ENCODE results near the gene LYZL1. TPM values are rescaled to one million over a fixed set of nuclear protein-coding genes. Genes with fewer than 3 reads are reported as not detected.
"Not testable (repeated sequence)": the region's sequence is repeated elsewhere in the genome, so short reads cannot be mapped to it uniquely, and the experiment has no call there.

The LYZL1 gene
- not detected for total RNA-seq
- total RNA-seq = 0 reads per million in 2 donors

GRCh38 chr10:29288906-29289305 lies at the start of gene LYZL1:
TSS of gene LYZL1 (plus strand) at chr10:29289070. CDS start at chr10:29291868, 2,798 bp downstream.
- not testable (repeated sequence) for H3K36me3 Mint-ChIP-seq (ENCODE audit: low read depth); H3K27ac Mint-ChIP-seq; H3K4me1 Mint-ChIP-seq; ATAC-seq; H3K9me3 ChIP-seq (ENCODE audit: control insufficient read depth, low read length, poor library complexity, severe bottlenecking); DNase-seq; H3K4me3 Mint-ChIP-seq
- H3K27me3 Mint-ChIP-seq = peaks cover 62% of the 10 kb centered on the region

DNA sequence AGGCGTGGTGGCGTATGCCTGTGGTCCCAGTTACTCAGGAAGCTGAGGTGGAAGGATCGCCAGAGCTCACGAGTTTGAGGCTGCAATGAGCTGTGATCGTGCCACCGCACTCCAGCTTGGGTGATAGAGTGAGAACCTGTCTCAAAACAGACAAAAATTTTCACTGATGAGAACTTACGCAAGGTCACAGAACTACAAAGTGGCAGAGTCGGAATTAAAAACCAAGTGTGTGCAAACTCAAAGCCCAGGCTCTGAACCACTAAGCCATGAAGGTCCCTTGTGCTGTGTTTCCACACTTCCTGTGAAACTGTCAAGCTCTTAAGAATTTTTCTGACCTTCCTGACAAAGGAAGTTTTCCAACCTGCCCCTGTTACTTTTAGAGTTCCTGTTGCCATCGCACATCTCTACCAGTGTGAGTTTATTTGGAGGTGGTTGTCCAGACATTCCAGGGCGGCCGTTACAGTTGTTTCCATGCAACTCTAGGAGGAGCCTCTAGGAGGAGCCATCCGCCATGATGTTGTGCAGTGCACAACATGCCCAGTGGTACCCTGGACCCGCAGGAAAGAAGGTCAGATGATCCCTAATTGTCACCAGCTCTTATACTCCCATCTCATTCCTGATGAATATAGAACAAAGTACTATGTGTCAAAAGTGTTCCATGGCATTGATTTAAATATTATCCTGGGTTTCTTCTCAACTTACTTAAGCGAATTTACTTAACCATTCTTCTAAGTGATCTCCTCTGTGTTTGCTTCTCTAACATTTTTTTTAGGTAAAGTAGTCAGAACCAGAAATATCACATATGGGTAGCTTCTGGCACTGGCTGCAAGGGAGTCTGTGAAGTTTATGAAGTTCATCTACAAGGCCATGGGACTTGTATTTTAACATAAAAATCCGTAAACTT lies 49.0 kb upstream of the LYZL1 start:
- no peaks in the 10 kb centered on the region for H3K36me3 Mint-ChIP-seq (ENCODE audit: low read depth)
- no peak for ATAC-seq
- peaks cover 29% of the 10 kb centered on the region for H3K27me3 Mint-ChIP-seq
- H3K4me1 Mint-ChIP-seq = no peaks in the 10 kb centered on the region
- H3K4me3 Mint-ChIP-seq = no peak overlapping the region
- no peak for DNase-seq
- no peak overlapping the region for H3K27ac Mint-ChIP-seq
- H3K9me3 ChIP-seq (ENCODE audit: control insufficient read depth, low read length, poor library complexity, severe bottlenecking) = no peaks in the 10 kb centered on the region

DNA sequence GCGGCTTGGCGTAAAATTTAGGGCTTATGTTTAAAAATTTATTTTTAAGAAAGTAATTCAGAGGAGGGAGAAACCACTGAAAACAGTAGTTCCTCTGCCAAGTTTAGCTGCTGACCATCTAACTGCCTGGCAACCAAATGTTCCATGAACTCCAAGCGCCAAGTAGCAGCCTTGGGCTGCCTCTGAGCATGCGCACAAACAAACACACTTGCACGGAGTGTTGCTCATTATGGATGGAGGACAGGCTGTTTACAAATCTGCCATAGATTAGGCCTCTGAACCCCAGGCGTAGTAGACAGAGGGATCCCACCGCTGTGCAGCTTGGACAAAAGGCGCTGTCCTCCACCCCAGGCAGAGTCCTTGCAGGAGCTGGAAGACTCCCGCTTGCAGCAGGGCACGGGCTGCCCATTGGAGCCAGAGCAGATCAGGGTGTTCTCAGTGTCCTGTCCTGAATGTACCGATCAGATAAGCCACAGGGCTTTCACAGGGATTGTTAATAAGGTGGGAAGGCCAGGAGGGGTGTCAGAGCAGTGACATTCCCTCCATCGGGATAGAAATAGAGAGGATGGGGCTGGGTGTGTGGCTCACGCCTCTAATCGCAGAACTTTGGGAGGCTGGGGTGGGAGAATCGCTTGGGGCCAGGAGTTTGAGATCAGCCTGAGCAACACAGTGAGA lies 47.7 kb upstream of the LYZL1 start:
- Mint-ChIP-seq H3K4me1 (no peaks in the 10 kb centered on the region), H3K4me3 (no peak overlapping the region), H3K27me3 (peaks cover 32% of the 10 kb centered on the region), H3K36me3 (ENCODE audit: low read depth) (no peaks in the 10 kb centered on the region), H3K27ac (no peak overlapping the region)
- no peaks in the 10 kb centered on the region for H3K9me3 ChIP-seq (ENCODE audit: control insufficient read depth, low read length, poor library complexity, severe bottlenecking)
- DNase-seq (no peak), ATAC-seq (no peak)

DNA sequence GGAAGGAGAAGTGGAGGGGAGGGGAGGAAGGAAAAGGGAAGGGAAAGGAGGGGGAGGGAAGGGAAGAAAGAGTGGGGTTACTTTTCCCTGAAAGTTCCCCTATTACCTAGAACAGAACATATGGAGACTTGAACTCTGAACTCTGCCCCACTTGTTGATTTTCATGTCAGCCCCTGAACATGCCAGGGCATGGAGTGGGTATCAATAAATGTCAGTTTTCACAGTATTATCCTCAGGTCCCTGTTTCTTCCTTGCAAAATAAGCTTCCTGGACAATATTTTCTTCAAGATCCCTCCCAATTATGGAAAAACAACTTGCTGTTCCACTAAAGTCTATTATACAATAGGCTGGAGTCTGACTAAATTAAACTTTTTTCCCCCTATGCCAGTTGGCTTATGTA lies 46.9 kb upstream of the LYZL1 start:
- Mint-ChIP-seq H3K27ac (no peak overlapping the region), H3K27me3 (peaks cover 31% of the 10 kb centered on the region), H3K36me3 (ENCODE audit: low read depth) (no peaks in the 10 kb centered on the region), H3K4me1 (no peaks in the 10 kb centered on the region), H3K4me3 (no peak overlapping the region)
- no peak for ATAC-seq
- DNase-seq = no peak
- no peaks in the 10 kb centered on the region for H3K9me3 ChIP-seq (ENCODE audit: control insufficient read depth, low read length, poor library complexity, severe bottlenecking)

DNA sequence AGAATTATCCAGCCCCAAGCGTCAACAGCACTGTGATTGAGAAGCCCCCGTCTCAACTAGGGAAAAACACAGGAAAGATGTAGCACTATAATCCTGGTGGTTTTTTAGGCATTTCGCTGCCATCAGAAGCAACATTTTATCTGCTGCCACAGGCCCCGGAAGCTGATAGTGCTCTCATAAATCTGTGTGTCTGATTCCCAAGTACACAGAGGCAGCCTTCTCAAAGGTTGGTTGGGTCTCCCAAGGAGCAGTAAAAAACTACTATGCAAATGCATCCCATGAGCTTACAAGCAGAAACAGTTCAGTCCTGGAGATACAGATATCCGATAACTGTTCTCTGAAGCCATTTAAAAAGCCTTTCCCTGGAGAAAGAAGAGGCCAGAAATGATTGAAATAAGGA lies 45.8 kb upstream of the LYZL1 start:
- H3K9me3 ChIP-seq (ENCODE audit: control insufficient read depth, low read length, poor library complexity, severe bottlenecking) = no peaks in the 10 kb centered on the region
- DNase-seq (no peak), ATAC-seq (no peak)
- Mint-ChIP-seq H3K4me1 (no peaks in the 10 kb centered on the region), H3K27ac (no peak overlapping the region), H3K4me3 (no peak overlapping the region), H3K27me3 (peaks cover 26% of the 10 kb centered on the region), H3K36me3 (ENCODE audit: low read depth) (no peaks in the 10 kb centered on the region)

DNA sequence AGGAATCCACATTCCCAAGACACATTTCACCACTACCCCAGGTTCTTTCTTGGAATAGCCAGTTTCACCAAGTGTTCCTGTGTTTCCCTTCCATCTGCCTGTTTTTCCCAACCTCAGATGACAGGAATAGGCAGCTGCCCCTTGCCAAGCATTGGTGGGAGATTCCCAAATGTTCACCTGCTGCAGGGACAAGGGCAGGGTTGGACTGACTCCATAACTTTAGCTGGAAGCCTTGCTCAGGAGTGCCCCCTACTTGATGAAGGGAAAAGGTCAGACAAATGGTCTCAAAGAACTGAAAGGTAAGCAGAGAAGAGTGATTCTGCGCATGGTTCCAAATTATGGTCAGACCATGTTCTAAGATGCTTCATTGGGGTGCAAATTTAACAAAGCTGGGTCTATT lies 45.1 kb upstream of the LYZL1 start:
- Mint-ChIP-seq H3K36me3 (ENCODE audit: low read depth) (no peaks in the 10 kb centered on the region), H3K4me3 (no peak overlapping the region), H3K27ac (no peak overlapping the region), H3K27me3 (peaks cover 25% of the 10 kb centered on the region), H3K4me1 (no peaks in the 10 kb centered on the region)
- DNase-seq (no peak), ATAC-seq (no peak)
- no peaks in the 10 kb centered on the region for H3K9me3 ChIP-seq (ENCODE audit: control insufficient read depth, low read length, poor library complexity, severe bottlenecking)

DNA sequence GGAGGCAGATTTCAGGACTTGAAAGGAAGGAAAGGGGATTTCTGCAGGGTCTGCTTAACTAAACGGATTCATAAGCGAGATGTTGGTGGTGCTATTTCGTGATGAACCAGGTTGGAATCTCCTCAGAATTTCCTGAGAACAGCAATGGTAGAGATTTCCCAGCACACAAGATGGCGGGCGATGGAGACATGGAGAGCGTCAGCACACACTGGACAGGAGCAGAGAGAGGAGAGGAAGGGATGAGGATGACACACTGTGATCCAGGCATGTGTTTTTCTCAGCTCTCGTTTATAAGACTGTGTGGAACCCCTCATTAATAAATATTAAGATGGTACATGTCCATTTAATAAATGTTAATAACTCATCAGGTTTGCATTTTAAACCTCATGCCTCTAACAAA lies 43.9 kb upstream of the LYZL1 start:
- H3K27ac Mint-ChIP-seq = no peak overlapping the region
- no peaks in the 10 kb centered on the region for H3K36me3 Mint-ChIP-seq (ENCODE audit: low read depth)
- no peaks in the 10 kb centered on the region for H3K4me1 Mint-ChIP-seq
- H3K4me3 Mint-ChIP-seq = no peak overlapping the region
- H3K9me3 ChIP-seq (ENCODE audit: control insufficient read depth, low read length, poor library complexity, severe bottlenecking) = no peaks in the 10 kb centered on the region
- DNase-seq = no peak
- H3K27me3 Mint-ChIP-seq = peaks cover 14% of the 10 kb centered on the region
- ATAC-seq = no peak

DNA sequence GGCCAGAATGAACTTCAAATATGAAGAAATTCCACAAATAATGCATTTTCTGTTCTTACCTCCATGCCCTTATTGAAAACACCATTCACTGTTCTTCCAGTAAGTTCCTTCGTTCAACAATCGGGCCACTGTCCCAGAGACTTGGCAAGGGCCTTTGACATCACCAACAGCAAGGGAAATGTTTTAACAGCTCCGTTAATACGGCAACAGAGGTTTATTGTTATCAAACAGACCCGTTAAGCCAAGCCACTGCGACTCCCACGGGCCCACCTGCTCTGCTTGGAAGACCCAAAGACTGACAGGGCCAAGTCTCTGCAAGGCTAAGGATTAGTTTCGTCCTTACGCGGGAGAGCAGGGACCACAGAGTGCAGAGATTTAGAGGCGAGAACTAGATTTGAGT lies 43.4 kb upstream of the LYZL1 start:
- H3K27me3 Mint-ChIP-seq = peaks cover 10% of the 10 kb centered on the region
- no peak overlapping the region for H3K27ac Mint-ChIP-seq
- ATAC-seq (no peak), DNase-seq (no peak)
- no peaks in the 10 kb centered on the region for H3K36me3 Mint-ChIP-seq (ENCODE audit: low read depth)
- no peaks in the 10 kb centered on the region for H3K9me3 ChIP-seq (ENCODE audit: control insufficient read depth, low read length, poor library complexity, severe bottlenecking)
- H3K4me3 Mint-ChIP-seq = no peak overlapping the region
- H3K4me1 Mint-ChIP-seq = no peaks in the 10 kb centered on the region

DNA sequence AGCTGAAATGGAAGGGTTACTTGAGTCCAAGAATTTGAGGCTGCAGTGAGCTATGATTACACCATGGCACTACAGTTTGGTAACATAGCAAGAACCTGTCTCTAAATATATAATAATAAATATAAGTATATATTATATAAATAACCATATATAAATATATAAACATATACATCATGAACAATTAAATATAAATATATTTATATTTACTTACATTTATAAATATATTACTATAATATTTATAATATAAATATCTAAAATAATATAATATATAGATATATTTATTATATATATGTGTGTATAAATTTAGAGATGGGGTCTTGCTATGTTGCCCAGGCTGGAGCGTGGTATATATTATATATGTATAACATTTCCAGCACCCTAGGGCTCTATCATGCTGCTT lies 42.4 kb upstream of the LYZL1 start:
- Mint-ChIP-seq H3K27me3 (peaks cover 8% of the 10 kb centered on the region), H3K4me1 (no peaks in the 10 kb centered on the region), H3K4me3 (no peak overlapping the region), H3K27ac (no peak overlapping the region), H3K36me3 (ENCODE audit: low read depth) (no peaks in the 10 kb centered on the region)
- H3K9me3 ChIP-seq (ENCODE audit: control insufficient read depth, low read length, poor library complexity, severe bottlenecking) = no peaks in the 10 kb centered on the region
- no peak for DNase-seq
- ATAC-seq = no peak

DNA sequence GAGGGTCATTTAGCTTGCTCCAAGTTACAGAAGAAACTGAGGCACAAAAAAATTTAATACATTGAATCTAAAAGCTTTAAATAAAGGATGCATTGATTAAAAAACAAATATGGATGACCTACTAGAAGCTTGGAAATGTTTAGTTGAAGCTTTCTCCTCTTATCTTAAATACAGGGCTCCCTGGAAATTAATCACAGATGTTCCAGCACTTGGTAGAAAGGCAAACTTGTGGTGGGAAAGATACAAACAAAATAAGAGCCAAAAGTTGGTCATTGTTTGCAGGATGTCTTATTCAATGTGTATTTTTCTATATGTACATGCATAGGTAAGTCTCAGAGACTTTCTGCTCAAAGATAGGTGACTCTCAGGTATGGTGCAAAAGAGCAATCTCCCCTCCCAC lies 40.7 kb upstream of the LYZL1 start:
- H3K36me3 Mint-ChIP-seq (ENCODE audit: low read depth) = no peaks in the 10 kb centered on the region
- no peaks in the 10 kb centered on the region for H3K4me1 Mint-ChIP-seq
- DNase-seq (no peak), ATAC-seq (no peak)
- no peak overlapping the region for H3K4me3 Mint-ChIP-seq
- H3K9me3 ChIP-seq (ENCODE audit: control insufficient read depth, low read length, poor library complexity, severe bottlenecking) = no peaks in the 10 kb centered on the region
- peaks cover 21% of the 10 kb centered on the region for H3K27me3 Mint-ChIP-seq
- no peak overlapping the region for H3K27ac Mint-ChIP-seq

DNA sequence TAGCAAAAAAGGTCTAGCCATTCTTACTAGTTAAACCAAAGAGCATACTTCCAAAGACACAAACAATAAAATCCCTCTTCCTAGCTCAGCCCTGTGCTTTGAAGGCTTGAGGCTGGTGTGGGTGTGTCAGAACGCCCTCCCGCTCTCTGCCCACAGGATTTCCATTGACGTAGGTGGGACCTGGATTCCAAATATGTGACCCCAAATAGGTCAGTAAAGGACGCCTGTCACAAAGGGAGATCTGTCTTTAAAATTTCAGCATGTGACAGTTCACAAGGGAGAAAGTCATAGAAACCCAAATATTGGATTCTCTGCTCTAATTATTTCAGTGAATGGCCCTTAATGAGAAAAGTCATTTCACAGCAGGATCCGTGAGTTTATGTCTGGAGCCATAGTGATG lies 39.9 kb upstream of the LYZL1 start:
- ATAC-seq = no peak
- no peak for DNase-seq
- H3K4me3 Mint-ChIP-seq = no peak overlapping the region
- peaks cover 29% of the 10 kb centered on the region for H3K27me3 Mint-ChIP-seq
- no peak overlapping the region for H3K27ac Mint-ChIP-seq
- no peaks in the 10 kb centered on the region for H3K4me1 Mint-ChIP-seq
- H3K36me3 Mint-ChIP-seq (ENCODE audit: low read depth) = no peaks in the 10 kb centered on the region
- H3K9me3 ChIP-seq (ENCODE audit: control insufficient read depth, low read length, poor library complexity, severe bottlenecking) = no peaks in the 10 kb centered on the region

GRCh38 chr10:29250066-29250465 lies 38.8 kb upstream of the LYZL1 start:
- no peaks in the 10 kb centered on the region for H3K36me3 Mint-ChIP-seq (ENCODE audit: low read depth)
- H3K27me3 Mint-ChIP-seq = peaks cover 34% of the 10 kb centered on the region
- H3K27ac Mint-ChIP-seq = no peak overlapping the region
- H3K9me3 ChIP-seq (ENCODE audit: control insufficient read depth, low read length, poor library complexity, severe bottlenecking) = no peaks in the 10 kb centered on the region
- DNase-seq (no peak), ATAC-seq (no peak)
- H3K4me1 Mint-ChIP-seq = no peaks in the 10 kb centered on the region
- H3K4me3 Mint-ChIP-seq = no peak overlapping the region

DNA sequence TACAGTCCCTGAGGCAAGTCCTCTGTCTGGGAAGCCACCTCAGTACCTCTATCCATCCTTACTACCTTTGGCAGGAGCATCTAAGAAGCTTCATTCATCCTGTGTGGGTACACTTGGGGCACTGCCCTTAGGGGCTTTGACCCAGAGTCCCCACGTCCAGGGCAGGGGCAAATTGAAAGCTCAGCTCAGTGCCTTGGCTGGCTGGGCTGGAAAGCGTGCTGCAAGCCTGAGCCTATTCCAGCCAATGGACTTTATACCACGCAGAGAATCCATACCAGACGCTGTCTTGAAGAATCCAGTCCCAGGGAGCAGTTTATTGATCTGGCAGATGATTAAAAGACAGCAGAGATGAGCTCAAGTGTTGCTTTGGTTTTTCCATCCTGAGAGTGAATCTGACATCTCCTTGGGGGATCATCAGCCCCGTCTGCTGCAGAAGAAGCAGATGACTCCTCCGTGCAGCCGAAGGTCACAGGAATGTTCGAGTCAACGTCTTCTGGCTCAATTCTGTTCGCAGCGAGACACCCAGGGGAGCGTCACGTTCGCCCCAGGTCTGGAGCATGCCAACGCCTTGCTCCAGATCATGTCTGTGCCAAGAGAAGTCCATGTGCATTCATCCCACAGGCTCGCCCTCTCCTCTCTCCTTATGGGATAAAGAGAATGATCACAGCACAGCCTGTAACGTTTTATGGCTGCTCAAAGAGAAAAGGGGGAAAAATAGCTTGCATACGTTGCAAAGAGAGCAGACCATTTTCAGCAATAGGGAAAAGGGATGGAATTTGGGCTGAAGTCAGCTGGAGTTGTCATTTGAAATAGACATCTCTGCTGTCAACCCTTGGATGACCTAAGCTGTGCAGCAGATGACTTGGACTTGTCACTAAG lies 35.8 kb upstream of the LYZL1 start:
- H3K27ac Mint-ChIP-seq = no peak overlapping the region
- DNase-seq (no peak), ATAC-seq (no peak)
- H3K9me3 ChIP-seq (ENCODE audit: control insufficient read depth, low read length, poor library complexity, severe bottlenecking) = no peaks in the 10 kb centered on the region
- no peak overlapping the region for H3K4me3 Mint-ChIP-seq
- no peaks in the 10 kb centered on the region for H3K36me3 Mint-ChIP-seq (ENCODE audit: low read depth)
- peaks cover 50% of the 10 kb centered on the region for H3K27me3 Mint-ChIP-seq
- no peaks in the 10 kb centered on the region for H3K4me1 Mint-ChIP-seq
